ENCODE measurements around the gene FOXF2. TPM values are rescaled to one million over a fixed set of nuclear protein-coding genes. Genes with fewer than 3 reads are reported as not detected.
A peak's percentile ranks its signal among the peaks of the same experiment; 100 is the strongest.

The FOXF2 gene
- total RNA-seq, 1 donor from 2014 or later = 15.7 TPM

DNA sequence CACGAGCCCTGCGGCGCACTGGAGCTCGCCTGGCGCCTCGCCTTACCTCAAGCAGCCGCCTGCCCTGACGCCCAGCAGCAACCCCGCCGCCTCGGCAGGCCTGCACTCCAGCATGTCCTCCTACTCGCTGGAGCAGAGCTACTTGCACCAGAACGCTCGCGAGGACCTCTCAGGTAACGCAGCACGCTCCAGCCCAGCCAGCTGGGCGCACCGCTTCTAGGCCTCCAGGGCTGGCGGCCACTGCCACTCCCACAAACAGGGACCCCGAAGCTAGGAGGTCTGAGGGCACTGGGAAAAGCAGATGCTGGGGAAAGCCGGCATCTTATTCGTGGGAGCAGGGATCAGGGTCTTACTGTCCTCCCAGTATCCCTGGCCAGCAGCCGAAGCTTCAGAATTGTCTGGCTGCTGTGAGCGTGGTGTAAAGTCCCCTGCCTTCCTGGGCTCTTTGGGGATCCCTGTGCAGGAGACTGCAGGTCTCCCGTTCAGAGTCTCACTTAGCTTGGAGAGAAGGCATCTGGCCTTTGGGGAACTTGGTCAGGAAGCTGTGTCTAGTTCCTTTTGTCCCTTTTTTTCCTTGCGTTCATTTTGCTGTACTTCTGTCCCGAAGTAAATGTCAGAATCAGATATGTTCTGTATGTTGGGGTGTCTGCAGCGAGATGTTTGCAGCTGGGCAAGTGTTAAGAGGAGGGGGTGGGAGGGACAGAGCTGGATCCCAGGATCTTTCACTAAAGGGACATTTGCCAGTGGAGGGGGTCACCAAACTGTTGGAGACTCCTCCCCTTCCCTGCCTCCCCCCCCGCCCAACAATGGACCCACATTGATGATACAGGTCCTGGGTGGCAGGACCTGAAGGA, 1.8 kb downstream of the FOXF2 start:
- Histone ChIP-seq H3K4me1 (no peaks in the 10 kb centered on the region), H3K27me3 (peaks cover 90% of the 10 kb centered on the region), H3K4me3 (peak overlapping the region; percentile 52), H3K27ac (peak overlapping the region; percentile 63), H3K36me3 (no peaks in the 10 kb centered on the region), H3K9me3 (no peaks in the 10 kb centered on the region)
- no peak for ATAC-seq
- DNase-seq = no peak
- TF ChIP-seq, protein P1, sequence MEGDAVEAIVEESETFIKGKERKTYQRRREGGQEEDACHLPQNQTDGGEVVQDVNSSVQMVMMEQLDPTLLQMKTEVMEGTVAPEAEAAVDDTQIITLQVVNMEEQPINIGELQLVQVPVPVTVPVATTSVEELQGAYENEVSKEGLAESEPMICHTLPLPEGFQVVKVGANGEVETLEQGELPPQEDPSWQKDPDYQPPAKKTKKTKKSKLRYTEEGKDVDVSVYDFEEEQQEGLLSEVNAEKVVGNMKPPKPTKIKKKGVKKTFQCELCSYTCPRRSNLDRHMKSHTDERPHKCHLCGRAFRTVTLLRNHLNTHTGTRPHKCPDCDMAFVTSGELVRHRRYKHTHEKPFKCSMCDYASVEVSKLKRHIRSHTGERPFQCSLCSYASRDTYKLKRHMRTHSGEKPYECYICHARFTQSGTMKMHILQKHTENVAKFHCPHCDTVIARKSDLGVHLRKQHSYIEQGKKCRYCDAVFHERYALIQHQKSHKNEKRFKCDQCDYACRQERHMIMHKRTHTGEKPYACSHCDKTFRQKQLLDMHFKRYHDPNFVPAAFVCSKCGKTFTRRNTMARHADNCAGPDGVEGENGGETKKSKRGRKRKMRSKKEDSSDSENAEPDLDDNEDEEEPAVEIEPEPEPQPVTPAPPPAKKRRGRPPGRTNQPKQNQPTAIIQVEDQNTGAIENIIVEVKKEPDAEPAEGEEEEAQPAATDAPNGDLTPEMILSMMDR (IDR thresholded peaks at IDR 0.05) = no peak
- intact Hi-C loops (cut with DNase I) = no loop called here

- no peak for DNase-seq
- H3K4me3 ChIP-seq = peak overlapping the region; percentile 52
- H3K27ac ChIP-seq = peak overlapping the region; percentile 63
- no peaks in the 10 kb centered on the region for H3K36me3 ChIP-seq
- peaks cover 89% of the 10 kb centered on the region for H3K27me3 ChIP-seq
- intact Hi-C loops (cut with DNase I) = no loop called here
- no peak for ATAC-seq
- no peaks in the 10 kb centered on the region for H3K9me3 ChIP-seq
- TF ChIP-seq, protein P1 (IDR thresholded peaks at IDR 0.05) = no peak
- H3K4me1 ChIP-seq = no peaks in the 10 kb centered on the region
These were observed 2.5 kb downstream of the FOXF2 start for GRCh38 chr6:1391800-1392309.

GRCh38 chr6:1392813-1393640, 3.7 kb downstream of the FOXF2 start:
- Histone ChIP-seq H3K9me3 (no peaks in the 10 kb centered on the region), H3K36me3 (no peaks in the 10 kb centered on the region), H3K4me1 (no peaks in the 10 kb centered on the region), H3K4me3 (peak overlapping the region; percentile 52), H3K27ac (peak overlapping the region; percentile 76), H3K27me3 (peaks cover 86% of the 10 kb centered on the region)
- TF ChIP-seq, protein P1 (IDR thresholded peaks at IDR 0.05) = no peak
- no peak for DNase-seq
- intact Hi-C loops (cut with DNase I) = no loop called here
- ATAC-seq = no peak

DNA sequence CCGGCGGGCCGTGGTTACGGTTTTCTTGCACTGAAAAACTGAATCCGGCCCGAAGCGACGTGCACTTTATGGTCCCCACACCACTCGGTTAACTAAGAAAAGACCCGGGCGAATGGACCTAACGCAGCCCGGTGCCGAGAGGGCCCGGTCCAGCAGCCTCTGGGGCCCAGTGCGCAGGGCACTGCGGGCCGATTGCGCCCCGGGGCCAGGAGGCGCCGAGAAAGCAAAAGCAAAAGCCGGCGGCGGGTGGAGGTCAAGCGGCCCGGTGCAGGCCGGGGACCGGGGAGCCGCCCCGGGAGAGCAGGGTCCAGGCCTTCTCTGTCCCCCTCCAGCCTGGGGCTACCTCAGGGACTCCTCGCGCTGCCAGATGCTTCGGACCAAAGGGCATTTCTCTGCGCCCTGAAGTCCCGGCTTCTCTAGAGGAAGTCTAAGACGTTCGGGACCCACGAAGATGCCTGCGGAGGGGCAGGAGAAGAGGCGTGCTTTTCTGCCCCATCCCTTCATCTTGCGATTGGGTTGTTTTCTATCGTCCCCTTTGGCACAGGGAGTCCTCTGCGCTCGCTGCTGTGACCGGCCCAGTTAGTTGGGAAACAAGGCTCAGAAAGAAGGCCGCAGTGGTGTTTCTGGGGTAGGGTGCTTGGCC, 4.4 kb downstream of the FOXF2 start:
- DNase-seq (no peak), ATAC-seq (no peak)
- Histone ChIP-seq H3K4me3 (peak overlapping the region; percentile 52), H3K36me3 (no peaks in the 10 kb centered on the region), H3K4me1 (no peaks in the 10 kb centered on the region), H3K9me3 (no peaks in the 10 kb centered on the region), H3K27ac (peak overlapping the region; percentile 76), H3K27me3 (peaks cover 86% of the 10 kb centered on the region)
- TF ChIP-seq, protein P1 (IDR thresholded peaks at IDR 0.05) = no peak
- intact Hi-C loops (cut with DNase I) = no loop called here

All from upper lobe of right lung (tissue), 1 donor.